Measurements from ENCODE around the gene DYNC2LI1.

Gene DYNC2LI1

GRCh38 chr2:43845181-43845580, 71.3 kb downstream of the DYNC2LI1 start:
- H3K27ac ChIP-seq: no peak overlapping the region
- no peaks in the 10 kb centered on the region for H3K36me3 ChIP-seq
- H3K9me3 ChIP-seq (ENCODE audit: severe bottlenecking): no peaks in the 10 kb centered on the region
- no peak for TF ChIP-seq CTCF (IDR thresholded peaks at IDR 0.05; ENCODE audit: low read depth, low read length)
- no peaks in the 10 kb centered on the region for H3K27me3 ChIP-seq (ENCODE audit: insufficient read depth, low read depth, severe bottlenecking)
- H3K4me3 ChIP-seq (ENCODE audit: low read depth, low read length): no peak overlapping the region
- no peak for DNase-seq

DNA sequence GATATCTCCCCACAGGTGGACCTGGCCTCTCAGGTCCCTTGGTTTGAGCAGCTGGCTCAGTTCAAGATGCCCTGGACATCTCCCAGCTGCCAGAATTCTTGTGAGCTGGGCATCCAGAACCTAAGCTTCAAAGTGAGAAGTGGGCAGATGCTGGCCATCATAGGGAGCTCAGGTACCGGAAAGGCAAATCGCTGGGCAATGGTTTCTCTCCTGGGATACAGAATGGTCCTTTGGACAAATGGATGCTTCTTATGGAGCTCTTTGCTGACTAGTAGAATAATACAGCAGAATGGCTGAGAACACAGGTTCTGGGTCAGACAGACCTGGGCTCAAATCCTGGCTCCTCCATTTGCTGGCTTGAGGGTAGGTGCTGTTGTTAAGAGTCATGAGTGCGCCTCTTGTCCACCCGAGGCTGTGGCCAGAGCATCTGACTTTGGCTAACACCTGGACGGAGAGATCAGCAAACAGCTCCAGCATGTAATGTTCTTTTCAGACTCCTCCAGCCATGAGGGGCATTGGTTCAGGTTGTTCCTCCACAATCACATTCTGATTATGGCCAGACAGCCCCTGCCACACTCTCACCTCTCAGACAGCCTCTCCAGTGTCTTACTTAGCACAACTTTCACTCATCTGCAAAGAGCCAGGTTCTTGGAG, 72.4 kb downstream of the DYNC2LI1 start:
- Histone ChIP-seq H3K27me3 (ENCODE audit: insufficient read depth, low read depth, severe bottlenecking) (no peaks in the 10 kb centered on the region), H3K36me3 (no peaks in the 10 kb centered on the region), H3K9me3 (ENCODE audit: severe bottlenecking) (no peaks in the 10 kb centered on the region), H3K27ac (no peak overlapping the region), H3K4me3 (ENCODE audit: low read depth, low read length) (no peak overlapping the region)
- no peak for DNase-seq
- no peak for TF ChIP-seq CTCF (IDR thresholded peaks at IDR 0.05; ENCODE audit: low read depth, low read length)

DNA sequence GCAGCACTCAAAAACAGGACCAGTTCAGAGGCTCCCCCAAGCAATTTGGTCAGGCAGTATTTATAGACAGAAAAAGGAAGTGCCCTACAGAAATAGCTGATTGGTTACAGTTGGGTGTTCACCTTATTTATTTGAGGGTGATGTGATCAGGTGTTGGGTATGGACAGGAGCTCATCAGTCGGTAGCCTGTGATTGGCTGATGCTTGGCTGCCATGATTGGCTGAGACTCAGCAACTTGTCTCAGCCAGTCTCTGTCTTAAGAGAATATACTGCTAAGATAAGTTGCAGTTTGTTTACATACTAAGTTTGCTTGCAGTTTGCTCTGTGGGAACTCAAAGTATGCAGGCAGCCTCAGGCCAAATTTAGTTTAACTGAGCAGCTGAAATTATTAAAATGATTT, 74.4 kb downstream of the DYNC2LI1 start:
- Histone ChIP-seq H3K9me3 (ENCODE audit: severe bottlenecking) (no peaks in the 10 kb centered on the region), H3K27me3 (ENCODE audit: insufficient read depth, low read depth, severe bottlenecking) (no peaks in the 10 kb centered on the region), H3K36me3 (no peaks in the 10 kb centered on the region), H3K4me3 (ENCODE audit: low read depth, low read length) (no peak overlapping the region), H3K27ac (no peak overlapping the region)
- no peak for DNase-seq
- no peak for TF ChIP-seq CTCF (IDR thresholded peaks at IDR 0.05; ENCODE audit: low read depth, low read length)

DNA sequence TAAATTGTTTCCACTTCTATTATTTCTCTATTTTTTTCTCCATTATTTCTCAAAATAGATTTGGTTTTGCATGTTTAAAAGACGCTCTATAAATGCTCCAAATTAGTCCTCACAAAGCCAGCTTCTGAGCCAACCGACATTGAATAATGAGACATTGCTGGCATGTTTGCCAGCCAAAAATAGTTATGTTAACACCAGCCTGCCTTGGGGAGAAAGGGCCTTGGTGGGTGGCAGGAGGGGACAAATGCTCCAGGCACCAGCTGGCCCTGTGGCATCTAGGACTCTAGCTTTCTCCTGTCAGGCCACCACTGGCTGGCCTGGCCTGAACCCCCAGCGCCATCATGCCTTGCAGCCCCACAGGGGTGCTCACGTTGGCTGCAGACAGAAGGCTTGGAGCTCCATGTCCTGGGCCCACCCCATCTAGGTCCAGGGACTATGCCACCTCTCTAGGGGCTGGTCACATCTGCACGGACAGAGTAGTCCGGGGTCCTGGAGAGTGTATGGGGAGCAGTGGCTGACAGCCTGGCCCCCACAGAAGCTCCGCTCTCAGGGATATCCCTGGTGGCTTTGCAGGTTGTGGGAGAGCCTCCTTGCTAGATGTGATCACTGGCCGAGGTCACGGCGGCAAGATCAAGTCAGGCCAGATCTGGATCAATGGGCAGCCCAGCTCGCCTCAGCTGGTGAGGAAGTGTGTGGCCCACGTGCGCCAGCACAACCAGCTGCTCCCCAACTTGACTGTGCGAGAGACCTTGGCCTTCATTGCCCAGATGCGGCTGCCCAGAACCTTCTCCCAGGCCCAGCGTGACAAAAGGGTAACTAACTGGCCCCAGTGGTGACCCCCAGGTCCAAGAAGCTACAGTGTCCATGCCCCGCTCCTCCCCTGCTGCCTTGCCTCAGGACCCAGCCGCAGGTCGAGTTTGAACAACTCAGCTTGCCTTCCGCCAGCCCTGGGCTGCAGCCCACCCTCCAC, 77.5 kb downstream of the DYNC2LI1 start:
- no peak for TF ChIP-seq CTCF (IDR thresholded peaks at IDR 0.05; ENCODE audit: low read depth, low read length)
- Histone ChIP-seq H3K36me3 (no peaks in the 10 kb centered on the region), H3K9me3 (ENCODE audit: severe bottlenecking) (no peaks in the 10 kb centered on the region), H3K27ac (no peak overlapping the region), H3K27me3 (ENCODE audit: insufficient read depth, low read depth, severe bottlenecking) (peaks cover 3% of the 10 kb centered on the region), H3K4me3 (ENCODE audit: low read depth, low read length) (no peak overlapping the region)
- DNase-seq: no peak

- TF ChIP-seq CTCF (IDR thresholded peaks at IDR 0.05; ENCODE audit: low read depth, low read length): no peak
- no peaks in the 10 kb centered on the region for H3K36me3 ChIP-seq
- peaks cover 6% of the 10 kb centered on the region for H3K27me3 ChIP-seq (ENCODE audit: insufficient read depth, low read depth, severe bottlenecking)
- no peaks in the 10 kb centered on the region for H3K9me3 ChIP-seq (ENCODE audit: severe bottlenecking)
- no peak overlapping the region for H3K4me3 ChIP-seq (ENCODE audit: low read depth, low read length)
- no peak for DNase-seq
- no peak overlapping the region for H3K27ac ChIP-seq
These were observed 78.4 kb downstream of the DYNC2LI1 start for GRCh38 chr2:43852196-43852730.
